HEK293 (cell line): ENCODE measurements around the gene MLNR.

Source experiments
- HOXA7 ChIP-seq: sonication (generic); formaldehyde crosslinking; IDR thresholded peaks from 2 replicates; pipeline ENCODE4 v1.8.1; 2022; ENCODE audit warnings: missing genetic modification reagents, borderline replicate concordance
- PRDM10 ChIP-seq: fragments of 450-650 bp; formaldehyde crosslinking; IDR thresholded peaks from 2 replicates; pipeline ENCODE4 v1.5.1; 2016; ENCODE audit warnings: missing biosample characterization, missing genetic modification characterization
- REST ChIP-seq: fragments of 450-650 bp; formaldehyde crosslinking; IDR thresholded peaks from 2 replicates; pipeline ENCODE4 v1.5.1; 2016; ENCODE audit warnings: missing biosample characterization, missing genetic modification characterization

- no peak for TF ChIP-seq HOXA7 (CRISPR knock-in tag)
- no peak for TF ChIP-seq REST (tag by site-specific recombination)
- no peak for TF ChIP-seq PRDM10 (tag by site-specific recombination)
Measured at GRCh38 chr13:49183672-49184325, 36.3 kb upstream of the MLNR start.
